DMS53 (cell line): ENCODE results near the gene TRIM52.
"Not testable (repeated sequence)": the region's sequence is repeated elsewhere in the genome, so short reads cannot be mapped to it uniquely, and the experiment has no call there.

Experiments
- DNase-seq: peaks from one replicate; lab custom pipeline; 2025; lab: John Stamatoyannopoulos, UW

The TRIM52 gene

DNA sequence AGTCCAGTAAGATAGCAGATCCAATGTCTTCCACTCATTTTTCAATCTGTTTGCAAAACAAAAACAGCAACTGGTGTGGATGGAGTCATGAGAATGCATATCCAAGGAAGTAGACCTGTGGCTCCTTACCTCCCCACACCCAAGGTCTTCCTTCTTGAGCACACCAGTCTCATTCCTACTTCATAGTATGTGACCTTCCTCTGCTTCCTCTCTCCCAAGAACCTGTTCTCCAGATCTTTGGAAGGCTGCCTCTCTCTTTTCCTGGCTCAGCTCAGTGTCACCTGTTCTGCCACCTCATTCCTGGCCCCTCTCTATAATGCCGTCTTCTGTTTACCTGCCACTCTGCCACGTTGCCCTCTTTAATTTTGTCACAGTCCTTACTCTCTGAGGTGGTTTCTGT, 48.0 kb downstream of the TRIM52 start:
- DNase-seq: no peak

DNA sequence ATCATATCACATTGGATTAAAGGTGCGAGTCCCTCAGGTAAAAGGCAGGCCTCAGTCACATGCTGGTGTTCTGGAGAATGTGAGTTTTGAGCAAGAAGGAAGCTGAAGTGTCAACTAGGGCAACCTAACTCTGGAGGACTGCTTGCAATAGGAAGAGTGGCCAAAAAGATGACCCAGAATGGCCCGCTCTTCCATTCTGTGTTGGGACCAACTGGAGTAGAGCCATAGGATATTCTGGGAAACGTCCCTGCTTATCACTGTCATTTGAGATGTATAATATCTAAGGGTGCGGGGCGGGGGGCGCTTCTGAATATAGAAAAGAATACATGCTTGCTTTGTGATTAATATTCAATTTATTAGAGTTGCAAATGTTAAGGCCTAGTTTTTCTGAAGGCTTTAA, 48.9 kb downstream of the TRIM52 start:
- no peak for DNase-seq

DNA sequence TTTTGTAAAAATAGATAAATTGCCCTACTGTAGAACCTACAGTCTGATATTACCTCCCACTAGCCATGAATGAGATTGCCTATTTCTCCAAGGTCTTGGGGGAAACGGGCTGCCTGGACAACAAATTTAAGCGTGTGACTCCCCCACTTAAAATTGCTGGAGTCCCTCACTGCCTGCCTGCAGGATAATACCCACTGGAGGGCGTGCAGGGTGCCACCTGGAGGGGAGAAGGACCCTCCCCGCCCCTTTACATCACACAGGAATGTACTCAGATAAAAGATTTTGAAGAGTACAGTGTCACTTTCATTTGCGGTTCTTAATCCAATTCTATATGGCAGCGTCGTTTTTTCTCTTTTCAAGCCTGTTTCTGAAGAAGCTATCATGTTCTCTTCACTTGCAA, 49.7 kb downstream of the TRIM52 start:
- no peak for DNase-seq

- DNase-seq: not testable (repeated sequence)
Observed at GRCh38 chr5:181210698-181211097, 50.2 kb downstream of the TRIM52 start.

GRCh38 chr5:181210148-181210547, 50.8 kb downstream of the TRIM52 start:
- not testable (repeated sequence) for DNase-seq

GRCh38 chr5:181209006-181209405, 51.9 kb downstream of the TRIM52 start:
- DNase-seq: not testable (repeated sequence)

- DNase-seq: no peak
Observed at GRCh38 chr5:181207960-181208253, 53.0 kb downstream of the TRIM52 start.

DNA sequence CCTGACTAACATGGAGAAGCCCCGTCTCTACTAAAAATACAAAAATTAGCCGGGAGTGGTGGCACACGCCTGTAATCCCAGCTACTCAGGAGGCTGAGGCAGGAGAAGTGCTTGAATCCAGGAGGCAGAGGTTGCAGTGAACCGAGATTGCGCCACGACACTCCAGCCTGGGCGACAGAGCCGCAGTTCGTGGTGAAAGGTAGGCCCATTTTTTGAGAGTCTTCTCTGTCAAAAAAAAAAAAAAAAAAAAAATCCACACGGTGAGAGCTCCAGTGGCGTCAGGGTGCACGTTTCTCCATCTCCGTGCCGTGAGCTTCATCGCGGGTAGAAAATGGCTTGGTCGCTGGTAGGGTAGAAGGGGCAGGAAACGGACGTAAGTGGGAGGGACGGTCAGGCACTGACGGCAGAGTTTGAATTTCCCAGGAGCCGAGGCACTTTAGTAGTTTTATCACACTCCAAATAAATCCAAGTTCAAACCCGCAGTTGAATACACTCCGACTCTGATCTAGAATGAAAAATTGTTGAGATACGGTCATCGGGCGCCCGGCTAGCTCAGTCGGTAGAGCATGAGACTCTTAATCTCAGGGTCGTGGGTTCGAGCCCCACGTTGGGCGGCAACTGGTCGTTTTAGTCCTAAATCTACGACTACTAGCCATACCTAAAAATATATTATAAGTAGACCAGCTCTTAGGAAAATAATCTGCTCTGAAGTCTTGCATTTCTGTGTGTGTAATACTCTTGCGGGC, 53.6 kb downstream of the TRIM52 start:
- no peak for DNase-seq

DNA sequence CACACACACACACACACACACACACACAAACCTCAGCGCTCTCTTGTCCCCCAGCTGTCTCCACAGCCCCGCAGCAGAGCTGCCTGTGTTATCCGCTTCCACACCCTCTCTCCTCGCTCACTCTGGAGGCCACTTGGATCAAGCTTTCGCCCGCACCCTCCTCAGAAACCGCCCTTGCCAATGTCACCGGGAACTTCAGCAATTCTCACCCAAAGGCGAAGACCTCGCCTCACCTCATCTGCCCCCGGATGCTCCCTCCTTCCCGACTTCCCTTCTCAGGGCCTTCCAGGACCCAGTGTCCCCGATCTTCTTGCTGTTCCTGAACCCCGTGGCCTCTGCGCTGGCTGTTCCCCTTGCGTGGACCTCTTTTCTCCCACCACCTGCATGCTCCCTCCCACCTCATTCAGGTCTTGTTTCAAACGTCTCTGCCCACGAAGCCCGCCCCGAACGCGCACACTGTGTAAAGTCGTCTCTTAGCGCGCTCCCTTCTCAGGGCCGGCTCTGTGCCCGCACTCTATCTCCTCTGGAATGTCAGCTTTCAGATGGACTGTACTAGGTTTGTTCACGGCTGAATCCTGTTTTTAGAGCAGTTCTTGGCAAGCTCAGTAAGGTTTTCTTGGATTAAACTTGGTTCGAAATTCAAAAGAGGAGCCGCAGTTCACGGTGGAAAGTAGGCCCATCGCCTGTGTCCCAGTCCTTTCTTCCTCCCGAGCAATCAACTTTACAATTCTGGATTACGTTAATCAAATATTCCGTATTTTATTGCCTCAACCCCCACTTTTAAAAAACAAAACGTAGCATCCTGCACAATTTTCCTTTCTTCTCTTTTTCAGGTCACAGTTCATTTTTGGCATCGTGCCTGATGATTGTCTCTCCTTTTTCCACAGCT, 54.9 kb downstream of the TRIM52 start:
- no peak for DNase-seq
